Measurements from ENCODE around the gene SP3.

Gene SP3

DNA sequence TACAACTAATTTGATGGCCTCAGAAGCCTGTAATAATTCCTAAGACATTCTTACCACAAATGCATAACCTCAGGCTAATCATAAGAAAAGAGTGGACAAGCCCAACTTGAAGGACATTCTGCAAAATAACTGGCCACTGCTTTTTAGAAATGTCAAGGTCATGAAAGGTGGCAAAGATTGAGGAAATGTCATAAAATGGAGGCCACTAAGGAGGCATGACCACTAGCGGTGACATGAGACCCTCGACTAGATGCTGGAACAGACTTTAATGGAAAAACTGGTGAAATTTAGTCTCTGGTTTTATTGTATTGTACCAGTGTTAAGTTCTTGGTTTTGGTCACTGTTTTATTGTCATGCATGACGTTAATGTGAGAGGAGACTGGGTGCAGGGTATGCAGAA, 78.6 kb downstream of the SP3 start:
- Histone ChIP-seq H3K9me3 (ENCODE audit: insufficient read depth, low read length) (peaks cover 22% of the 10 kb centered on the region; the same call in 1 of the 2 replicates), H3K36me3 (ENCODE audit: insufficient read depth, insufficient read length, low read length) (no peaks in the 10 kb centered on the region), H3K27me3 (ENCODE audit: insufficient read depth, insufficient read length) (no peaks in the 10 kb centered on the region), H3K9ac (ENCODE audit: insufficient read length, low read depth) (no peak overlapping the region), H3K4me1 (ENCODE audit: insufficient read depth, insufficient read length) (no peaks in the 10 kb centered on the region), H3K4me3 (ENCODE audit: insufficient read length, low read depth) (no peak overlapping the region)
- DNase-seq (ENCODE audit: low read depth, low spot score), result no peak
- no peak for TF ChIP-seq ZNF274 (IDR thresholded peaks at IDR 0.05; ENCODE audit: low read depth, low read length)
- TF ChIP-seq SUZ12 (IDR thresholded peaks at IDR 0.05; ENCODE audit: extremely low read depth, insufficient read depth, insufficient read length), result no peak
- no peak for TF ChIP-seq YY1 (IDR thresholded peaks at IDR 0.05; ENCODE audit: insufficient read depth, insufficient read length)

DNA sequence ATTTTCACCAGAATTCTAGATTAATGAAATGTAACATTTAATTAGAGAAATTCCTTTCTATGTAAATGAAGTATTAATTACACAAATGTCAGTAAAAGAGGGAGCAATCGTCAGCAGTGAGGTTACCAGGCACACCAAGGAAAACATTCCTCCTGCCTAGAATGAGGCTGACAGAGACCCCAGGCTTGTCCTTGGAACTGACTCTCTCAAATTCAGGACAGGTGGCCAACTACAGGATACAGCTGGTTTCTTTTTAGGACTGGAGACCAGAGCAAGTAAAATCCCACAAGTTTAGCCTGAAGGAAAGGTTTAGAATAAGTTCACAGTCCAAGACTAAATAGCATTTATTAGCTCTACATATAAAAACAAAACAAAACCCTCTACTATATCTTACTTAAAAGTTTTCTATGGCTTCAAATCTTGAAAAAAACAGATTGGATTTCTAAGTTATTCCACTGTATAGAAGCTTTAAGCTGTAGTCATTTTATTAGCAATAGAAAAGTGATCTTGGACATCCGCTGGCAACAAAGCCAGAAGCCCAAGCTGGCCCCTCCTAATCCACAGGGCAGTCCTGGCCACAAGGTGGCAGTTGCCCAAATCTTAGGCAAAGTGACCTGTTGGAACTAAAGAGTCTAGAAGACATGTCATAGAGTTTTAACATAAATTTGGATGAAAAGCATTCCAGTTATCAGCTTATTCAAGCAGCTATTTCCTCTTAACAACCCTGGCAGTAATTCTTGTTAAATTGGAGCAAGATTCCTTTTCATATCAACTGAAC, 81.0 kb downstream of the SP3 start:
- Histone ChIP-seq H3K9me3 (ENCODE audit: insufficient read depth, low read length) (peaks cover 5% of the 10 kb centered on the region; the same call in 1 of the 2 replicates), H3K4me3 (ENCODE audit: insufficient read length, low read depth) (no peak overlapping the region), H3K36me3 (ENCODE audit: insufficient read depth, insufficient read length, low read length) (no peaks in the 10 kb centered on the region), H3K9ac (ENCODE audit: insufficient read length, low read depth) (no peak overlapping the region), H3K27me3 (ENCODE audit: insufficient read depth, insufficient read length) (no peaks in the 10 kb centered on the region), H3K4me1 (ENCODE audit: insufficient read depth, insufficient read length) (no peaks in the 10 kb centered on the region)
- TF ChIP-seq YY1 (IDR thresholded peaks at IDR 0.05; ENCODE audit: insufficient read depth, insufficient read length), result no peak
- TF ChIP-seq ZNF274 (IDR thresholded peaks at IDR 0.05; ENCODE audit: low read depth, low read length), result no peak
- no peak for TF ChIP-seq SUZ12 (IDR thresholded peaks at IDR 0.05; ENCODE audit: extremely low read depth, insufficient read depth, insufficient read length)
- peak; percentile 33 for DNase-seq (ENCODE audit: low read depth, low spot score)

DNA sequence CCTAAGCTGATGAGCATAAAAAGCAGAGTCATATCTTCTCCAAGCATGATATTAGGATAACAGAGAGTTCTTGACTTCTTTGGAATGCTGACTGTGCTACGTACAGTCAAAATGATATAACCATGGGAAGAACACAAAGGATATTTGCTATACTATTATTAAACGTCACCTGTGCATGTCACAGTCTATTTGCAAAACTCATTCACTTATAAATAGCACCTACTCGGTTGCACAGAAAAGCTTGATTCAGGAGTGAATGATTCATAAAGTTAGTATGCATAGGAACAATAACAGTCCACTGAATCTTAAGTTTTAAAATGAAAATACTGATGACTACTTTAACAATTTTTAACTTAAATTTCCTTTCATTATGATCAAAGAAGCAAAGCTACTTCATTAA, 83.3 kb downstream of the SP3 start:
- Histone ChIP-seq H3K4me3 (ENCODE audit: insufficient read length, low read depth) (no peak overlapping the region), H3K4me1 (ENCODE audit: insufficient read depth, insufficient read length) (no peaks in the 10 kb centered on the region)
- DNase-seq (ENCODE audit: low read depth, low spot score), result no peak

DNA sequence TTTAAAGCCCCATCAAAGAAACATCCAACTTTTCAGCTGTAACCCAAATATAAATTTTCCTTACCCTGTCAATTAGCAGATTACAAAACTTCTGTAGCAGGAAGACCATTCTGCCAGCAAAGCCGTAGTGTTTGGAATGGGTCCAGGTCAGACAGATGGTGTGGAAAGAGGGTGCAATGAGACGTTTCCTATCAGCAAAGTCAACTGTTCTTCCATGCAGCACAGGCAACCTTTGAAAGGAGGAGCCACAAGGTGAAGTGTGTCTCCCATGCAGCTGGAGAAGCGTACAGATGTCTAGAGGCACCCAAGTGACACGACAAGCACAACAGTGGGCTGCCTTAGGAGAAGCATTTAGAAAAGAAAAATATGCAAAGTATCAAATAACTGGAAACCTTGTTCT, 83.7 kb downstream of the SP3 start:
- no peak overlapping the region for H3K4me3 ChIP-seq (ENCODE audit: insufficient read length, low read depth)
- no peak for TF ChIP-seq SUZ12 (IDR thresholded peaks at IDR 0.05; ENCODE audit: extremely low read depth, insufficient read depth, insufficient read length)
- no peak for TF ChIP-seq ZNF274 (IDR thresholded peaks at IDR 0.05; ENCODE audit: low read depth, low read length)
- no peak for TF ChIP-seq YY1 (IDR thresholded peaks at IDR 0.05; ENCODE audit: insufficient read depth, insufficient read length)
- H3K4me1 ChIP-seq (ENCODE audit: insufficient read depth, insufficient read length), result no peaks in the 10 kb centered on the region
- H3K9me3 ChIP-seq (ENCODE audit: insufficient read depth, low read length), result no peaks in the 10 kb centered on the region
- no peak overlapping the region for H3K9ac ChIP-seq (ENCODE audit: insufficient read length, low read depth)
- no peak for DNase-seq (ENCODE audit: low read depth, low spot score)
- no peaks in the 10 kb centered on the region for H3K27me3 ChIP-seq (ENCODE audit: insufficient read depth, insufficient read length)
- no peaks in the 10 kb centered on the region for H3K36me3 ChIP-seq (ENCODE audit: insufficient read depth, insufficient read length, low read length)

More for the DNA sequence above, 83.3 kb downstream of the SP3 start:
- Histone ChIP-seq H3K9ac (ENCODE audit: insufficient read length, low read depth) (no peak overlapping the region), H3K27me3 (ENCODE audit: insufficient read depth, insufficient read length) (no peaks in the 10 kb centered on the region), H3K9me3 (ENCODE audit: insufficient read depth, low read length) (no peaks in the 10 kb centered on the region), H3K36me3 (ENCODE audit: insufficient read depth, insufficient read length, low read length) (no peaks in the 10 kb centered on the region)
- no peak for TF ChIP-seq SUZ12 (IDR thresholded peaks at IDR 0.05; ENCODE audit: extremely low read depth, insufficient read depth, insufficient read length)
- TF ChIP-seq ZNF274 (IDR thresholded peaks at IDR 0.05; ENCODE audit: low read depth, low read length), result no peak
- TF ChIP-seq YY1 (IDR thresholded peaks at IDR 0.05; ENCODE audit: insufficient read depth, insufficient read length), result no peak

DNA sequence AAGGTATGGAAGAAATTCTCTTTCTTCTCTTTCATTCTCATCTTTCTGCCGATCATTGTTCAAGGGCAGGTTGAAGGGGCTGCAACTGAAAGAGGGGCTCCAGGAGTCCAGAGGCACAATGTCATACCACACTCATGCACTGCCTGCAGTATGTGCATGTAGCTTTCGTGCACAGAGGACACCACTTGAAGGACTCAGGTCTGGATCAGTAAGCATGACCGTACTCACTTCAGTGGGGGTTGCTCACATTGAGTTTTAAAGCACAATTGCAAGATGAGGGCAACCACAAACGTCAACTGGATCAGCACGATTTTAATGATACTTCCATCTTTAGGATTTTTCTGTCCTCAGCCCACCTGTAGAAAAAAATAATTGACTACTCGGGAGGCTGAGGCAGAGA, 84.6 kb downstream of the SP3 start:
- no peak for DNase-seq (ENCODE audit: low read depth, low spot score)
- no peak overlapping the region for H3K4me3 ChIP-seq (ENCODE audit: insufficient read length, low read depth)
- H3K27me3 ChIP-seq (ENCODE audit: insufficient read depth, insufficient read length), result no peaks in the 10 kb centered on the region
- H3K4me1 ChIP-seq (ENCODE audit: insufficient read depth, insufficient read length), result no peaks in the 10 kb centered on the region
- H3K9me3 ChIP-seq (ENCODE audit: insufficient read depth, low read length), result no peaks in the 10 kb centered on the region
- H3K9ac ChIP-seq (ENCODE audit: insufficient read length, low read depth), result no peak overlapping the region
- no peak for TF ChIP-seq ZNF274 (IDR thresholded peaks at IDR 0.05; ENCODE audit: low read depth, low read length)
- no peak for TF ChIP-seq SUZ12 (IDR thresholded peaks at IDR 0.05; ENCODE audit: extremely low read depth, insufficient read depth, insufficient read length)
- no peak for TF ChIP-seq YY1 (IDR thresholded peaks at IDR 0.05; ENCODE audit: insufficient read depth, insufficient read length)
- H3K36me3 ChIP-seq (ENCODE audit: insufficient read depth, insufficient read length, low read length), result no peaks in the 10 kb centered on the region

DNA sequence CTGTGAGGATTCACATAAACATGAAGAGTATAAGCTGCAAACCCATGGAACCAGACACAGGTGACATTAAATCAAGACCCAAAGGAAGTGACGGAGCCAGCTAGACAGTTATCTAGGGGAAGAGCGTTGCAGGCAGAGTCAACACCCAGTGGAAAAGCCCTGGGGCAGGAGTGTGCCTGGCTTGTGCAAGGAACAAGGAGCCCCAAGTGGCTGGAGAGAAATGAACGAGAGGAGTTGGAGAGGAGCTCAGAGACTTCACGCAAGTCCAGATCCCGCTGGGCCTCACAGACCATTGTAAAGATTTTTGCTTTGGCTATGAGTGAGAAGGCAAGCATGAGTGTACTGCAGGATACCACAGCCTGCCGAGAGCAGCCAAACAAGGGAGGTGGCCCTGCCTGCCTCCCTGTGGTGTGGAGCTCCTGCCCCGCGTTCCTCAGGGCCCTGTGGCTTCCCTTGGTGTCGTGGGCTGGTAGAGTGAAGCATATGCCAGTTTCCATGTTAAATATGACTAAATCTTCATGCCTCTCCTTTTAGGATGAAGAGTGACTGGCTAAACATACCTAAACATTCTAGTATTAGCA, 88.2 kb downstream of the SP3 start:
- no peak for DNase-seq (ENCODE audit: low read depth, low spot score)
- H3K4me1 ChIP-seq (ENCODE audit: insufficient read depth, insufficient read length), result no peaks in the 10 kb centered on the region
- no peaks in the 10 kb centered on the region for H3K9me3 ChIP-seq (ENCODE audit: insufficient read depth, low read length)
- no peak overlapping the region for H3K9ac ChIP-seq (ENCODE audit: insufficient read length, low read depth)
- H3K27me3 ChIP-seq (ENCODE audit: insufficient read depth, insufficient read length), result no peaks in the 10 kb centered on the region
- no peak overlapping the region for H3K4me3 ChIP-seq (ENCODE audit: insufficient read length, low read depth)
- TF ChIP-seq ZNF274 (IDR thresholded peaks at IDR 0.05; ENCODE audit: low read depth, low read length), result no peak
- no peak for TF ChIP-seq YY1 (IDR thresholded peaks at IDR 0.05; ENCODE audit: insufficient read depth, insufficient read length)
- no peak for TF ChIP-seq SUZ12 (IDR thresholded peaks at IDR 0.05; ENCODE audit: extremely low read depth, insufficient read depth, insufficient read length)
- no peaks in the 10 kb centered on the region for H3K36me3 ChIP-seq (ENCODE audit: insufficient read depth, insufficient read length, low read length)

DNA sequence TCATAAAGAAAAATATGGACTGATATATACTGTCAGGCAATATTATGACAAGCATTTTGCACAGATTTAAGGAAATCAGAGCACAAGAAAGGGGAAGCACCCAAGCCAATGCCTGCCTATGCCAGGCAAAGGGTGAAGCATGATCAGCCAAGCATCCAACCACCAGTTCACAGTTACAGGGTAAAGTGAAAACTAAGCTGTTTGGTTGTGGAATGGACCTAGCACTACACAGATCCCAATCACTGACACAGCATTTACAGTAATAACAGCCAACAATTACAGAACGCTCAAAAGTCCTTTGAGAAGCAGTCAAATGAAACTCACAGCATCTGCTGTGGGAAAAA, 90.3 kb downstream of the SP3 start:
- Histone ChIP-seq H3K9ac (ENCODE audit: insufficient read length, low read depth) (no peak overlapping the region), H3K4me1 (ENCODE audit: insufficient read depth, insufficient read length) (no peaks in the 10 kb centered on the region), H3K4me3 (ENCODE audit: insufficient read length, low read depth) (no peak overlapping the region), H3K36me3 (ENCODE audit: insufficient read depth, insufficient read length, low read length) (no peaks in the 10 kb centered on the region), H3K9me3 (ENCODE audit: insufficient read depth, low read length) (no peaks in the 10 kb centered on the region), H3K27me3 (ENCODE audit: insufficient read depth, insufficient read length) (no peaks in the 10 kb centered on the region)
- TF ChIP-seq YY1 (IDR thresholded peaks at IDR 0.05; ENCODE audit: insufficient read depth, insufficient read length), result no peak
- no peak for TF ChIP-seq SUZ12 (IDR thresholded peaks at IDR 0.05; ENCODE audit: extremely low read depth, insufficient read depth, insufficient read length)
- no peak for TF ChIP-seq ZNF274 (IDR thresholded peaks at IDR 0.05; ENCODE audit: low read depth, low read length)
- DNase-seq (ENCODE audit: low read depth, low spot score), result no peak
